Upper lobe of right lung (tissue), 1 donor: Measurements from ENCODE around the gene SRP14. TPM values are rescaled to one million over a fixed set of nuclear protein-coding genes. Genes with fewer than 3 reads are reported as not detected.
A peak's percentile ranks its signal among the peaks of the same experiment; 100 is the strongest.

Experiments used
- ATAC-seq: fragments of 200-7000 bp; cut with Tn5 transposase; one replicate; pipeline ENCODE4 v1.9.1; 2020; ENCODE audit warnings: mild to moderate bottlenecking, moderate library complexity
- DNase-seq: peaks from one replicate; pipeline ENCODE4 v3.0.0-alpha.2; 2020
- H3K27ac ChIP-seq: fragments of 200-600 bp; one replicate; pipeline ENCODE4 v1.8.0; 2022
- H3K27me3 ChIP-seq: fragments of 200-600 bp; one replicate; pipeline ENCODE4 v1.8.0; 2022; ENCODE audit warnings: mild to moderate bottlenecking
- H3K36me3 ChIP-seq: fragments of 200-600 bp; one replicate; pipeline ENCODE4 v1.8.0; 2022
- H3K4me1 ChIP-seq: fragments of 200-600 bp; one replicate; pipeline ENCODE4 v1.8.0; 2022
- H3K4me3 ChIP-seq: fragments of 200-600 bp; one replicate; pipeline ENCODE4 v1.8.0; 2022; ENCODE audit warnings: mild to moderate bottlenecking
- H3K9me3 ChIP-seq: fragments of 200-600 bp; one replicate; pipeline ENCODE4 v1.8.0; 2022
- intact Hi-C: fragments of 100-400 bp; cut with DNase I; formaldehyde crosslinking; loops from one replicate; pipeline ENCODE4 v1.11.0; 2022
- total RNA-seq: library from RNA; stranded (reverse); fragmentation: NEBNext Ultra II Directional; extraction: Animal tissue kit (Norgen Biotek cat#: 25700); gene quantifications from one replicate; pipeline ENCODE4 v1.2.1, GENCODE V29; 2021
- TF ChIP-seq, protein P1 (sequence below): fragments of 200-600 bp; IDR thresholded peaks from one replicate; pipeline ENCODE4 v1.8.0; 2022; ENCODE audit warnings: antibody characterized with exemption
- donor health status: DM: no; HTN: yes; CAD: no; lungs with severe emphysema.

The SRP14 gene
- total RNA-seq, 1 donor from 2014 or later: 132 TPM

GRCh38 chr15:40048211-40048792, 9.3 kb upstream of the SRP14 start:
- H3K4me1 ChIP-seq: peaks cover 44% of the 10 kb centered on the region

DNA sequence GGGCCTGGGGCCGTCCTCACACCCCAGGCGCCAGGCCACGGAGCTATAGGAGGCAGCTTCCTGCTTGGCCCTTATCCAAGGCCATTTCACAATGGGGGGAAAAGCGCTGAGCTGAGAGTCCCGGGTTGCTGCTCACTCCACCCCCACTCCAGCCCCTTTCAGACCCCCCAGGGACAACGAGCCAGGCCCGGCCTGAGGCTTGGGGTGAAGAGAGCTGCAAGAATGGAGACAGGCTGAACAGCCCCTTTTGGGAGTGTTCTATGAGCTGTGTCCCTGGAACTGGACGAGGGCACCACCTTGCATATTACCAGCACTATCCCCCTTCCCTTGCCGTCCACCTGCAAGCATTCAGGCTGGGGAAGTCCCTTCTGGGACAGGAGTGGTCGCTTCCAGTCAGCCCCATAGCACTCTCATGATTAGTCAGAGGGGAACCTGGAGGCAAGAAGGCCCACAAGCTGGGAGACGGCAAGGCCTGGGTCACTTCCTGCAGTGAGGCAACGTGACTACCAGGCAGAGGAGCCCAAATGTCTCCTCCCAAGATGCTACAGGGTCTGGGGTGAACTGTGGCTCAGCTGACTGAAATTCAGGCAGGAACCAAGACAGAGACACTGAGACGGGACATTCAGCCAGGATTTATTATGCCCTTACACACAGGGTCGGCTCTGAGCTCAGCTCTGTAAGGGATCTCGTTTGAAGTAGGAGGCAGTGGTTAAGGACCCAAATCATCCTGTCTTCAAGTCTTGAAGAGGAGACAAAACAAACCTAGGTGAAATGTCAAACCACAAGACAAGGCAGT, 8.6 kb upstream of the SRP14 start:
- Histone ChIP-seq H3K27me3 (no peaks in the 10 kb centered on the region), H3K27ac (peak overlapping the region; percentile 74), H3K9me3 (no peaks in the 10 kb centered on the region), H3K4me1 (peaks cover 44% of the 10 kb centered on the region), H3K36me3 (no peaks in the 10 kb centered on the region), H3K4me3 (no peak overlapping the region)
- ATAC-seq: peak; percentile 63
- TF ChIP-seq, protein P1, sequence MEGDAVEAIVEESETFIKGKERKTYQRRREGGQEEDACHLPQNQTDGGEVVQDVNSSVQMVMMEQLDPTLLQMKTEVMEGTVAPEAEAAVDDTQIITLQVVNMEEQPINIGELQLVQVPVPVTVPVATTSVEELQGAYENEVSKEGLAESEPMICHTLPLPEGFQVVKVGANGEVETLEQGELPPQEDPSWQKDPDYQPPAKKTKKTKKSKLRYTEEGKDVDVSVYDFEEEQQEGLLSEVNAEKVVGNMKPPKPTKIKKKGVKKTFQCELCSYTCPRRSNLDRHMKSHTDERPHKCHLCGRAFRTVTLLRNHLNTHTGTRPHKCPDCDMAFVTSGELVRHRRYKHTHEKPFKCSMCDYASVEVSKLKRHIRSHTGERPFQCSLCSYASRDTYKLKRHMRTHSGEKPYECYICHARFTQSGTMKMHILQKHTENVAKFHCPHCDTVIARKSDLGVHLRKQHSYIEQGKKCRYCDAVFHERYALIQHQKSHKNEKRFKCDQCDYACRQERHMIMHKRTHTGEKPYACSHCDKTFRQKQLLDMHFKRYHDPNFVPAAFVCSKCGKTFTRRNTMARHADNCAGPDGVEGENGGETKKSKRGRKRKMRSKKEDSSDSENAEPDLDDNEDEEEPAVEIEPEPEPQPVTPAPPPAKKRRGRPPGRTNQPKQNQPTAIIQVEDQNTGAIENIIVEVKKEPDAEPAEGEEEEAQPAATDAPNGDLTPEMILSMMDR: no peak
- intact Hi-C loops: loop anchor here (5.0 to 10.0 kb wide), 2 partner anchors 67 to 225 kb away; no protein-coding TSS in a partner anchor
- peak; percentile 76 for DNase-seq

More at GRCh38 chr15:40048211-40048792, 9.3 kb upstream of the SRP14 start:
- H3K27ac ChIP-seq: peak overlapping the region; percentile 74
- H3K27me3 ChIP-seq: no peaks in the 10 kb centered on the region
- intact Hi-C loops: loop anchor here (5.0 to 10.0 kb wide), 2 partner anchors 66 to 224 kb away; no protein-coding TSS in a partner anchor
- ATAC-seq: peak; percentile 3
- H3K4me3 ChIP-seq: no peak overlapping the region
- no peaks in the 10 kb centered on the region for H3K9me3 ChIP-seq
- no peak for DNase-seq
- no peaks in the 10 kb centered on the region for H3K36me3 ChIP-seq
- TF ChIP-seq, protein P1: no peak

- Histone ChIP-seq H3K4me3 (no peak overlapping the region), H3K27ac (peak overlapping the region; percentile 74), H3K4me1 (peaks cover 44% of the 10 kb centered on the region), H3K27me3 (no peaks in the 10 kb centered on the region), H3K9me3 (no peaks in the 10 kb centered on the region), H3K36me3 (no peaks in the 10 kb centered on the region)
- no peak for ATAC-seq
- TF ChIP-seq, protein P1: no peak
- intact Hi-C loops: loop anchor here (5.0 to 10.0 kb wide), 2 partner anchors 68 to 225 kb away; no protein-coding TSS in a partner anchor
- no peak for DNase-seq
Measured at GRCh38 chr15:40046721-40047414, 7.9 kb upstream of the SRP14 start.

- Histone ChIP-seq H3K9me3 (no peaks in the 10 kb centered on the region), H3K36me3 (no peaks in the 10 kb centered on the region), H3K27ac (no peak overlapping the region), H3K4me1 (peaks cover 44% of the 10 kb centered on the region), H3K4me3 (no peak overlapping the region), H3K27me3 (no peaks in the 10 kb centered on the region)
- TF ChIP-seq, protein P1: no peak
- ATAC-seq (no peak), DNase-seq (no peak)
- intact Hi-C loops: loop anchor here (5.0 to 10.0 kb wide), 2 partner anchors 69 to 227 kb away; no protein-coding TSS in a partner anchor
Measured at GRCh38 chr15:40045572-40046217, 6.7 kb upstream of the SRP14 start.
